ENCODE data around the gene SP140L. TPM values are rescaled to one million over a fixed set of nuclear protein-coding genes. Genes with fewer than 3 reads are reported as not detected.

SP140L gene
- total RNA-seq, 1 donor from 2014 or later: 24.2 TPM

- Mint-ChIP-seq H3K4me3 (ENCODE audit: unreplicated experiment) (no peak overlapping the region), H3K4me1 (ENCODE audit: unreplicated experiment) (no peaks in the 10 kb centered on the region), H3K36me3 (ENCODE audit: unreplicated experiment) (no peaks in the 10 kb centered on the region), H3K9me3 (ENCODE audit: unreplicated experiment) (peaks cover 11% of the 10 kb centered on the region), H3K27me3 (ENCODE audit: unreplicated experiment) (peaks cover 16% of the 10 kb centered on the region), H3K27ac (ENCODE audit: unreplicated experiment) (no peak overlapping the region)
- TF ChIP-seq CTCF (IDR thresholded peaks at IDR 0.05): no peak
- DNase-seq (ENCODE audit: extremely low spot score, unreplicated experiment): no peak
Measured at GRCh38 chr2:230296917-230297316, 30.1 kb upstream of the SP140L start.

GRCh38 chr2:230299618-230300017 is 27.4 kb upstream of the SP140L start:
- H3K27me3 Mint-ChIP-seq (ENCODE audit: unreplicated experiment): peaks cover 16% of the 10 kb centered on the region
- no peak overlapping the region for H3K4me3 Mint-ChIP-seq (ENCODE audit: unreplicated experiment)
- peaks cover 27% of the 10 kb centered on the region for H3K9me3 Mint-ChIP-seq (ENCODE audit: unreplicated experiment)
- no peak overlapping the region for H3K27ac Mint-ChIP-seq (ENCODE audit: unreplicated experiment)
- no peaks in the 10 kb centered on the region for H3K36me3 Mint-ChIP-seq (ENCODE audit: unreplicated experiment)
- H3K4me1 Mint-ChIP-seq (ENCODE audit: unreplicated experiment): no peaks in the 10 kb centered on the region
- TF ChIP-seq CTCF (IDR thresholded peaks at IDR 0.05): no peak
- DNase-seq (ENCODE audit: extremely low spot score, unreplicated experiment): no peak

GRCh38 chr2:230305416-230306275 is 21.3 kb upstream of the SP140L start:
- DNase-seq (ENCODE audit: extremely low spot score, unreplicated experiment): no peak
- H3K27ac Mint-ChIP-seq (ENCODE audit: unreplicated experiment): no peak overlapping the region
- H3K4me3 Mint-ChIP-seq (ENCODE audit: unreplicated experiment): no peak overlapping the region
- peaks cover 8% of the 10 kb centered on the region for H3K27me3 Mint-ChIP-seq (ENCODE audit: unreplicated experiment)
- peaks cover 19% of the 10 kb centered on the region for H3K9me3 Mint-ChIP-seq (ENCODE audit: unreplicated experiment)
- H3K4me1 Mint-ChIP-seq (ENCODE audit: unreplicated experiment): no peaks in the 10 kb centered on the region
- no peaks in the 10 kb centered on the region for H3K36me3 Mint-ChIP-seq (ENCODE audit: unreplicated experiment)
- TF ChIP-seq CTCF (IDR thresholded peaks at IDR 0.05): no peak

- no peaks in the 10 kb centered on the region for H3K4me1 Mint-ChIP-seq (ENCODE audit: unreplicated experiment)
- no peak overlapping the region for H3K4me3 Mint-ChIP-seq (ENCODE audit: unreplicated experiment)
- peaks cover 3% of the 10 kb centered on the region for H3K27me3 Mint-ChIP-seq (ENCODE audit: unreplicated experiment)
- no peaks in the 10 kb centered on the region for H3K36me3 Mint-ChIP-seq (ENCODE audit: unreplicated experiment)
- no peak for TF ChIP-seq CTCF (IDR thresholded peaks at IDR 0.05)
- peaks cover 16% of the 10 kb centered on the region for H3K9me3 Mint-ChIP-seq (ENCODE audit: unreplicated experiment)
- no peak overlapping the region for H3K27ac Mint-ChIP-seq (ENCODE audit: unreplicated experiment)
- no peak for DNase-seq (ENCODE audit: extremely low spot score, unreplicated experiment)
Measured at GRCh38 chr2:230306474-230306873, 20.5 kb upstream of the SP140L start.

GRCh38 chr2:230307485-230307884 is 19.5 kb upstream of the SP140L start:
- Mint-ChIP-seq H3K4me3 (ENCODE audit: unreplicated experiment) (no peak overlapping the region), H3K4me1 (ENCODE audit: unreplicated experiment) (no peaks in the 10 kb centered on the region), H3K9me3 (ENCODE audit: unreplicated experiment) (peaks cover 16% of the 10 kb centered on the region), H3K36me3 (ENCODE audit: unreplicated experiment) (no peaks in the 10 kb centered on the region), H3K27ac (ENCODE audit: unreplicated experiment) (no peak overlapping the region), H3K27me3 (ENCODE audit: unreplicated experiment) (no peaks in the 10 kb centered on the region)
- DNase-seq (ENCODE audit: extremely low spot score, unreplicated experiment): no peak
- TF ChIP-seq CTCF (IDR thresholded peaks at IDR 0.05): no peak
